ENCODE results near the gene TTC9B. TPM values are rescaled to one million over a fixed set of nuclear protein-coding genes. Genes with fewer than 3 reads are reported as not detected.

Gene TTC9B
- total and polyA plus RNA-seq, 2 of the 13 experiments (the other 11 are each of a cell fraction or from before 2014, with no cell fraction given), result not detected

DNA sequence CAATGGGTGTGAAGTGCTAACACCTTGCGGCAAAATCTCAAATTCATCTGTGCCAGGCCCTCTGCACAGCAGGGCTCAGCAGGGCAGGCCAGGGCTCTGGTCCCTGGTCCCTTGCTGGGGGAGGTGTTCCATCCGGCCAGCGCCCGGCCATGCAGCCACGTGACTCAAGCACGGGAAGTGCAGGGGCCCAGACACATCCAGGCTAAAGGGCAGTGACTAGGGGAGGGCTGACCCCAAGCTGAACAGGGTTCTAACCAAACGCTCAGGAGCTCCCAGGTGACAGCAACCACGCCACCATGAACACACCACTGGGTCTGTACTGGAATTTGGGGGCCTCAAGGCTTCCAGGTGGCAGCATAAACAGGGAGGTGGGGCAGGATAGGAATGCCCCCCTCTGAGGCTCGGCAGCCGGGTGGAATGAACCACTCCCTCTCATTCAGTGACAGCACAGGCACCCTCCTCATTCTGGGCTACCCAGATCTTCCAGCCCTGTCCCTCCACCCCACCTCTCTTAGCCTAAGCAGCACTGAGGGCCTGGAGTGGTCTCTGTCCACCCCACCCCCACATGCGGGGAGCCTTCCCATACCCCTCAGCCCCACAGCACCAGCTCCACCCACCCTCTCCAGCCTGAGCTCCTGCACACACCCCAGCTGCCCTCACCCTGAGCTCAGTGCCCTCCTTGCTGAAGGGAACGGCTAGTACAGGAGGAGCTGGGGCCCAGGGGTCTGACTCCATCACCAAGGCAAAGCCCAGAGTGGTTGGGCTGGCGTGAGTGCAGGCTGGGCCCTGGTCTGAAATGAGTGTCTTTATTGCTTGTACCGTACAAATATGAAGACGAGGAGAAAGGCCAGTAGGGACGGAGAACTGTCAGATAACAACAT lies 13.6 kb upstream of the TTC9B start (continued):
- TF ChIP-seq FOSL2 (CRISPR knock-in tag; IDR thresholded peaks at IDR 0.05), result peak; percentile 72
- peak; percentile 96 for TF ChIP-seq NR2C2 (CRISPR knock-in tag; IDR thresholded peaks at IDR 0.05; ENCODE audit: borderline replicate concordance)
- peak; percentile 72; the same call in 1 of the 2 replicates for TF ChIP-seq RCOR2 (CRISPR knock-in tag; IDR thresholded peaks at IDR 0.05)
- TF ChIP-seq ZIK1 (CRISPR knock-in tag; IDR thresholded peaks at IDR 0.05; ENCODE audit: borderline replicate concordance, low read depth), result no peak; the same call in 1 of the 2 replicates
- peak; percentile 28; the same call in 1 of the 2 replicates for TF ChIP-seq ZNF598 (CRISPR knock-in tag; IDR thresholded peaks at IDR 0.05; ENCODE audit: borderline replicate concordance)
- TF ChIP-seq, protein P1, sequence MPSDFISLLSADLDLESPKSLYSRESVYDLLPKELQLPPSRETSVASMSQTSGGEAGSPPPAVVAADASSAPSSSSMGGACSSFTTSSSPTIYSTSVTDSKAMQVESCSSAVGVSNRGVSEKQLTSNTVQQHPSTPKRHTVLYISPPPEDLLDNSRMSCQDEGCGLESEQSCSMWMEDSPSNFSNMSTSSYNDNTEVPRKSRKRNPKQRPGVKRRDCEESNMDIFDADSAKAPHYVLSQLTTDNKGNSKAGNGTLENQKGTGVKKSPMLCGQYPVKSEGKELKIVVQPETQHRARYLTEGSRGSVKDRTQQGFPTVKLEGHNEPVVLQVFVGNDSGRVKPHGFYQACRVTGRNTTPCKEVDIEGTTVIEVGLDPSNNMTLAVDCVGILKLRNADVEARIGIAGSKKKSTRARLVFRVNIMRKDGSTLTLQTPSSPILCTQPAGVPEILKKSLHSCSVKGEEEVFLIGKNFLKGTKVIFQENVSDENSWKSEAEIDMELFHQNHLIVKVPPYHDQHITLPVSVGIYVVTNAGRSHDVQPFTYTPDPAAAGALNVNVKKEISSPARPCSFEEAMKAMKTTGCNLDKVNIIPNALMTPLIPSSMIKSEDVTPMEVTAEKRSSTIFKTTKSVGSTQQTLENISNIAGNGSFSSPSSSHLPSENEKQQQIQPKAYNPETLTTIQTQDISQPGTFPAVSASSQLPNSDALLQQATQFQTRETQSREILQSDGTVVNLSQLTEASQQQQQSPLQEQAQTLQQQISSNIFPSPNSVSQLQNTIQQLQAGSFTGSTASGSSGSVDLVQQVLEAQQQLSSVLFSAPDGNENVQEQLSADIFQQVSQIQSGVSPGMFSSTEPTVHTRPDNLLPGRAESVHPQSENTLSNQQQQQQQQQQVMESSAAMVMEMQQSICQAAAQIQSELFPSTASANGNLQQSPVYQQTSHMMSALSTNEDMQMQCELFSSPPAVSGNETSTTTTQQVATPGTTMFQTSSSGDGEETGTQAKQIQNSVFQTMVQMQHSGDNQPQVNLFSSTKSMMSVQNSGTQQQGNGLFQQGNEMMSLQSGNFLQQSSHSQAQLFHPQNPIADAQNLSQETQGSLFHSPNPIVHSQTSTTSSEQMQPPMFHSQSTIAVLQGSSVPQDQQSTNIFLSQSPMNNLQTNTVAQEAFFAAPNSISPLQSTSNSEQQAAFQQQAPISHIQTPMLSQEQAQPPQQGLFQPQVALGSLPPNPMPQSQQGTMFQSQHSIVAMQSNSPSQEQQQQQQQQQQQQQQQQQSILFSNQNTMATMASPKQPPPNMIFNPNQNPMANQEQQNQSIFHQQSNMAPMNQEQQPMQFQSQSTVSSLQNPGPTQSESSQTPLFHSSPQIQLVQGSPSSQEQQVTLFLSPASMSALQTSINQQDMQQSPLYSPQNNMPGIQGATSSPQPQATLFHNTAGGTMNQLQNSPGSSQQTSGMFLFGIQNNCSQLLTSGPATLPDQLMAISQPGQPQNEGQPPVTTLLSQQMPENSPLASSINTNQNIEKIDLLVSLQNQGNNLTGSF (CRISPR knock-in tag; IDR thresholded peaks at IDR 0.05), result no peak
- no peak for TF ChIP-seq SP1 (IDR thresholded peaks at IDR 0.05)
- TF ChIP-seq SP1 (CRISPR knock-in tag; IDR thresholded peaks at IDR 0.05), result peak; percentile 51; the same call in 1 of the 2 replicates
- TF ChIP-seq ZMAT3 (CRISPR knock-in tag; conservative IDR thresholded peaks at IDR 0.05), result no peak
- no peak for TF ChIP-seq ZNF660 (CRISPR knock-in tag; IDR thresholded peaks at IDR 0.05; ENCODE audit: borderline replicate concordance, low read depth)
- TF ChIP-seq ZNF768 (CRISPR knock-in tag; IDR thresholded peaks at IDR 0.05), result peak; percentile 75
- TF ChIP-seq ZNF101 (CRISPR knock-in tag; IDR thresholded peaks at IDR 0.05; ENCODE audit: borderline replicate concordance, low read depth), result no peak
- TF ChIP-seq ZNF788 (CRISPR knock-in tag; IDR thresholded peaks at IDR 0.05; ENCODE audit: borderline replicate concordance), result peak; percentile 66; the same call in 1 of the 2 replicates
- TF ChIP-seq MIER3 (CRISPR knock-in tag; IDR thresholded peaks at IDR 0.05; ENCODE audit: borderline replicate concordance), result peak; percentile 93
- TF ChIP-seq, protein P2, sequence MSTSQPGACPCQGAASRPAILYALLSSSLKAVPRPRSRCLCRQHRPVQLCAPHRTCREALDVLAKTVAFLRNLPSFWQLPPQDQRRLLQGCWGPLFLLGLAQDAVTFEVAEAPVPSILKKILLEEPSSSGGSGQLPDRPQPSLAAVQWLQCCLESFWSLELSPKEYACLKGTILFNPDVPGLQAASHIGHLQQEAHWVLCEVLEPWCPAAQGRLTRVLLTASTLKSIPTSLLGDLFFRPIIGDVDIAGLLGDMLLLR (CRISPR knock-in tag; IDR thresholded peaks at IDR 0.05), result 0 out of 2 replicates have a peak, but pooled peaks have one; percentile 57
- TF ChIP-seq, protein P3, sequence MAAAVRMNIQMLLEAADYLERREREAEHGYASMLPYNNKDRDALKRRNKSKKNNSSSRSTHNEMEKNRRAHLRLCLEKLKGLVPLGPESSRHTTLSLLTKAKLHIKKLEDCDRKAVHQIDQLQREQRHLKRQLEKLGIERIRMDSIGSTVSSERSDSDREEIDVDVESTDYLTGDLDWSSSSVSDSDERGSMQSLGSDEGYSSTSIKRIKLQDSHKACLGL (CRISPR knock-in tag; IDR thresholded peaks at IDR 0.05), result peak; percentile 60
- TF ChIP-seq ZNF451 (CRISPR knock-in tag; IDR thresholded peaks at IDR 0.05), result peak; percentile 55; the same call in 1 of the 2 replicates
- no peak for TF ChIP-seq ZNF30 (CRISPR knock-in tag; IDR thresholded peaks at IDR 0.05)
- TF ChIP-seq, protein P4, sequence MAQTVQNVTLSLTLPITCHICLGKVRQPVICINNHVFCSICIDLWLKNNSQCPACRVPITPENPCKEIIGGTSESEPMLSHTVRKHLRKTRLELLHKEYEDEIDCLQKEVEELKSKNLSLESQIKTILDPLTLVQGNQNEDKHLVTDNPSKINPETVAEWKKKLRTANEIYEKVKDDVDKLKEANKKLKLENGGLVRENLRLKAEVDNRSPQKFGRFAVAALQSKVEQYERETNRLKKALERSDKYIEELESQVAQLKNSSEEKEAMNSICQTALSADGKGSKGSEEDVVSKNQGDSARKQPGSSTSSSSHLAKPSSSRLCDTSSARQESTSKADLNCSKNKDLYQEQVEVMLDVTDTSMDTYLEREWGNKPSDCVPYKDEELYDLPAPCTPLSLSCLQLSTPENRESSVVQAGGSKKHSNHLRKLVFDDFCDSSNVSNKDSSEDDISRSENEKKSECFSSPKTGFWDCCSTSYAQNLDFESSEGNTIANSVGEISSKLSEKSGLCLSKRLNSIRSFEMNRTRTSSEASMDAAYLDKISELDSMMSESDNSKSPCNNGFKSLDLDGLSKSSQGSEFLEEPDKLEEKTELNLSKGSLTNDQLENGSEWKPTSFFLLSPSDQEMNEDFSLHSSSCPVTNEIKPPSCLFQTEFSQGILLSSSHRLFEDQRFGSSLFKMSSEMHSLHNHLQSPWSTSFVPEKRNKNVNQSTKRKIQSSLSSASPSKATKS (CRISPR knock-in tag; IDR thresholded peaks at IDR 0.05), result no peak
- TF ChIP-seq ONECUT2 (CRISPR knock-in tag; IDR thresholded peaks at IDR 0.05), result no peak
- no peak for TF ChIP-seq TAF15 (IDR thresholded peaks at IDR 0.05; ENCODE audit: low read depth, low read length, poor library complexity, severe bottlenecking)
